ENCODE results near the gene EMSY.

EMSY gene

GRCh38 chr11:76597533-76598425, 153.0 kb downstream of the EMSY start:
- 79 to 94% methylated on average over 8 to 12 of the region's 12 CpGs for WGBS, 2 experiments (ENCODE audit: insufficient coverage in 2 of 2)
- Histone ChIP-seq H3K27ac (ENCODE audit: low read depth, low read length, severe bottlenecking) (no peak overlapping the region), H3K4me3 (ENCODE audit: extremely low read depth, insufficient read depth, low read length, poor library complexity, severe bottlenecking) (no peak overlapping the region), H3K9me3 (ENCODE audit: control insufficient read depth, low read length) (no peaks in the 10 kb centered on the region), H3K4me1 (ENCODE audit: control insufficient read depth, insufficient read depth, low read length, poor library complexity, severe bottlenecking) (peaks cover 13% of the 10 kb centered on the region), H3K36me3 (ENCODE audit: control insufficient read depth, insufficient read depth, low read length) (no peaks in the 10 kb centered on the region)

- Histone ChIP-seq H3K4me1 (ENCODE audit: control insufficient read depth, insufficient read depth, low read length, poor library complexity, severe bottlenecking) (peaks cover 13% of the 10 kb centered on the region), H3K27ac (ENCODE audit: low read depth, low read length, severe bottlenecking) (no peak overlapping the region), H3K9me3 (ENCODE audit: control insufficient read depth, low read length) (no peaks in the 10 kb centered on the region), H3K36me3 (ENCODE audit: control insufficient read depth, insufficient read depth, low read length) (no peaks in the 10 kb centered on the region), H3K4me3 (ENCODE audit: extremely low read depth, insufficient read depth, low read length, poor library complexity, severe bottlenecking) (no peak overlapping the region)
- WGBS, 2 experiments (ENCODE audit: insufficient coverage in 2 of 2) = 65% methylated on average over 2 of the region's 6 CpGs; no CpG with 5 or more reads in 1 of the 2 experiments
These were observed 153.6 kb downstream of the EMSY start for GRCh38 chr11:76598426-76598839.

GRCh38 chr11:76599041-76600013, 154.5 kb downstream of the EMSY start:
- Histone ChIP-seq H3K9me3 (ENCODE audit: control insufficient read depth, low read length) (no peaks in the 10 kb centered on the region), H3K27ac (ENCODE audit: low read depth, low read length, severe bottlenecking) (peak overlapping the region; percentile 78), H3K36me3 (ENCODE audit: control insufficient read depth, insufficient read depth, low read length) (no peaks in the 10 kb centered on the region), H3K4me3 (ENCODE audit: extremely low read depth, insufficient read depth, low read length, poor library complexity, severe bottlenecking) (no peak overlapping the region), H3K4me1 (ENCODE audit: control insufficient read depth, insufficient read depth, low read length, poor library complexity, severe bottlenecking) (peaks cover 13% of the 10 kb centered on the region)
- WGBS, 2 experiments (ENCODE audit: insufficient coverage in 2 of 2) = 75 to 77% methylated on average over 9 to 12 of the region's 18 CpGs

- Histone ChIP-seq H3K27ac (ENCODE audit: low read depth, low read length, severe bottlenecking) (no peak overlapping the region), H3K36me3 (ENCODE audit: control insufficient read depth, insufficient read depth, low read length) (no peaks in the 10 kb centered on the region), H3K4me1 (ENCODE audit: control insufficient read depth, insufficient read depth, low read length, poor library complexity, severe bottlenecking) (peaks cover 13% of the 10 kb centered on the region), H3K4me3 (ENCODE audit: extremely low read depth, insufficient read depth, low read length, poor library complexity, severe bottlenecking) (no peak overlapping the region), H3K9me3 (ENCODE audit: control insufficient read depth, low read length) (no peaks in the 10 kb centered on the region)
- 90 to 93% methylated on average over 5 to 6 of the region's 10 CpGs for WGBS, 2 experiments (ENCODE audit: insufficient coverage in 2 of 2)
These were observed 155.4 kb downstream of the EMSY start for GRCh38 chr11:76600124-76600655.

GRCh38 chr11:76601272-76601671, 156.5 kb downstream of the EMSY start:
- H3K27ac ChIP-seq (ENCODE audit: low read depth, low read length, severe bottlenecking) = no peak overlapping the region
- H3K4me3 ChIP-seq (ENCODE audit: extremely low read depth, insufficient read depth, low read length, poor library complexity, severe bottlenecking) = no peak overlapping the region
- H3K9me3 ChIP-seq (ENCODE audit: control insufficient read depth, low read length) = peaks cover 6% of the 10 kb centered on the region
- H3K36me3 ChIP-seq (ENCODE audit: control insufficient read depth, insufficient read depth, low read length) = no peaks in the 10 kb centered on the region
- H3K4me1 ChIP-seq (ENCODE audit: control insufficient read depth, insufficient read depth, low read length, poor library complexity, severe bottlenecking) = peaks cover 16% of the 10 kb centered on the region
- 97 to 99% methylated on average over 5 to 7 of the region's 7 CpGs for WGBS, 2 experiments (ENCODE audit: insufficient coverage in 2 of 2)

DNA sequence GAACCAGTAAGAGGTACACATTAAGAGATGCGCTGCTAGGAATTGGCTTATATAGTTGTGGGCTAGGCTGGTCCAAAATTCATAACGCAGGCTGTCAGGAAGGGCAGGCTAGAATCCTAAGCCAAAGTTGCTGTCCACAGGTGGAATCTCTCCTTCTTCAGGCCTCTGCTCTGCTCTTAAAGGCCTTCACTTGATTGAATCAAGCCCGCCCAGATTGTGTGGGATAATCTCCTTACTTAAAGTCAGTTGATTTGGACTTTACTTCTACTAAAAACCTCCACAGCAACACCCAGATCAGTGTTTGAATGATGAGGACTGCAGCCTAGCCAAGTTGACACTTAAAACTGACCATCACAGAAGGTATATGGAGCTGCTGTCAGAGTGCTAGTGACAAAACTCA, 156.9 kb downstream of the EMSY start:
- Histone ChIP-seq H3K4me3 (ENCODE audit: extremely low read depth, insufficient read depth, low read length, poor library complexity, severe bottlenecking) (no peak overlapping the region), H3K27ac (ENCODE audit: low read depth, low read length, severe bottlenecking) (no peak overlapping the region), H3K9me3 (ENCODE audit: control insufficient read depth, low read length) (peaks cover 6% of the 10 kb centered on the region), H3K36me3 (ENCODE audit: control insufficient read depth, insufficient read depth, low read length) (no peaks in the 10 kb centered on the region), H3K4me1 (ENCODE audit: control insufficient read depth, insufficient read depth, low read length, poor library complexity, severe bottlenecking) (peaks cover 17% of the 10 kb centered on the region)
- WGBS, 2 experiments (ENCODE audit: insufficient coverage in 2 of 2) = 94 to 100% methylated on average over 1 to 2 of the region's 3 CpGs

GRCh38 chr11:76602431-76602861, 157.6 kb downstream of the EMSY start:
- no peaks in the 10 kb centered on the region for H3K36me3 ChIP-seq (ENCODE audit: control insufficient read depth, insufficient read depth, low read length)
- 84 to 100% methylated on average over 2 to 5 of the region's 8 CpGs for WGBS, 2 experiments (ENCODE audit: insufficient coverage in 2 of 2)
- peaks cover 6% of the 10 kb centered on the region for H3K9me3 ChIP-seq (ENCODE audit: control insufficient read depth, low read length)
- no peak overlapping the region for H3K4me3 ChIP-seq (ENCODE audit: extremely low read depth, insufficient read depth, low read length, poor library complexity, severe bottlenecking)
- H3K27ac ChIP-seq (ENCODE audit: low read depth, low read length, severe bottlenecking) = no peak overlapping the region
- peaks cover 17% of the 10 kb centered on the region for H3K4me1 ChIP-seq (ENCODE audit: control insufficient read depth, insufficient read depth, low read length, poor library complexity, severe bottlenecking)
